Keratinocyte (primary cell): ENCODE measurements around the gene PTPRB. TPM values are rescaled to one million over a fixed set of nuclear protein-coding genes. Genes with fewer than 3 reads are reported as not detected.

Experiments
- DNase-seq: peaks from one replicate; pipeline ENCODE4 v3.0.0-alpha.2; 2011; ENCODE audit warnings: low read depth, missing footprints, low spot score
- FAIRE-seq: peaks from 2 replicates; lab custom pipeline; 2011; peaks lifted over from hg19 to GRCh38; lab: Jason Lieb, UNC
- H2AFZ ChIP-seq: 2 replicates; pipeline ENCODE4 v1.6.0; 2012; ENCODE audit warnings: low read length, control low read depth, inconsistent platforms; ENCODE audit not compliant: control insufficient read depth
- H3K27ac ChIP-seq: 2 replicates; pipeline ENCODE4 v1.5.1; 2011; ENCODE audit warnings: low read length; ENCODE audit not compliant: control insufficient read depth, insufficient read depth
- H3K27me3 ChIP-seq: 3 replicates; pipeline ENCODE4 v1.6.0; 2011; ENCODE audit warnings: low read length; ENCODE audit not compliant: control insufficient read depth, insufficient read depth; ENCODE audit errors: extremely low read depth
- H3K36me3 ChIP-seq, 2 experiments: 2 replicates in 1 of 2; 3 replicates in 1 of 2; pipeline ENCODE4 v1.5.1; 2011; ENCODE audit warnings: low read length in 2 of 2, mild to moderate bottlenecking in 1 of 2; ENCODE audit not compliant: control insufficient read depth in 2 of 2, insufficient read depth in 2 of 2; ENCODE audit errors: extremely low read depth in 1 of 2
- H3K4me1 ChIP-seq: 3 replicates; pipeline ENCODE4 v1.5.1; 2011; ENCODE audit warnings: low read length; ENCODE audit not compliant: control insufficient read depth, insufficient read depth; ENCODE audit errors: extremely low read depth
- H3K4me2 ChIP-seq: 3 replicates; pipeline ENCODE4 v1.6.0; 2011; ENCODE audit warnings: low read depth, low read length; ENCODE audit not compliant: control insufficient read depth, insufficient read depth; ENCODE audit errors: extremely low read depth
- H3K4me3 ChIP-seq, 3 experiments: fragments of 200-600 bp in 1 of 3; sonication (generic) in 1 of 3; 2 replicates in 2 of 3; 3 replicates in 1 of 3; pipeline ENCODE4 v1.5.1; 2011 to 2016; ENCODE audit warnings: low read length in 3 of 3, mild to moderate bottlenecking in 3 of 3, control low read depth in 2 of 3, inconsistent platforms in 1 of 3, low read depth in 1 of 3, mixed read lengths in 1 of 3, mixed run types in 1 of 3, moderate library complexity in 1 of 3; ENCODE audit not compliant: control insufficient read depth in 2 of 3, insufficient read depth in 2 of 3; ENCODE audit errors: extremely low read depth in 1 of 3
- H3K79me2 ChIP-seq: 2 replicates; pipeline ENCODE4 v1.6.0; 2012; ENCODE audit warnings: low read length; ENCODE audit not compliant: control insufficient read depth, insufficient read depth
- H3K9ac ChIP-seq: 3 replicates; pipeline ENCODE4 v1.6.0; 2011; ENCODE audit warnings: low read length; ENCODE audit not compliant: control insufficient read depth, insufficient read depth; ENCODE audit errors: extremely low read depth
- H3K9me1 ChIP-seq: 3 replicates; pipeline ENCODE4 v1.6.0; 2011; ENCODE audit warnings: low read length; ENCODE audit not compliant: control insufficient read depth, insufficient read depth; ENCODE audit errors: extremely low read depth
- H3K9me3 ChIP-seq: 2 replicates; pipeline ENCODE4 v1.5.1; 2012; ENCODE audit warnings: low read depth, low read length; ENCODE audit not compliant: control insufficient read depth
- H4K20me1 ChIP-seq: 3 replicates; pipeline ENCODE4 v1.6.0; 2011; ENCODE audit warnings: low read length; ENCODE audit not compliant: control insufficient read depth, insufficient read depth; ENCODE audit errors: extremely low read depth
- CTCF ChIP-seq, 3 experiments: IDR thresholded peaks in 1 of 3; conservative IDR thresholded peaks in 1 of 3; optimal IDR thresholded peaks in 1 of 3; 2 replicates in 2 of 3; 3 replicates in 1 of 3; pipeline versions ENCODE3 to v1.5.1; 2011; ENCODE audit warnings: low read length in 3 of 3, mild to moderate bottlenecking in 3 of 3, moderate library complexity in 2 of 3, control low read depth in 1 of 3, inconsistent platforms in 1 of 3; ENCODE audit not compliant: insufficient read depth in 2 of 3; ENCODE audit errors: extremely low read depth in 1 of 3
- EZH2 ChIP-seq: IDR thresholded peaks from one replicate; pipeline ENCODE4 v1.6.1; 2012; ENCODE audit warnings: inconsistent platforms, mild to moderate bottlenecking, low read length, moderate library complexity
- dilution Hi-C: fragments of 300-500 bp; cut with MboI; formaldehyde crosslinking; loops from one replicate; pipeline ENCODE4 v1.7.0; 2020; ENCODE audit warnings: low sequenced_read_pairs; ENCODE audit not compliant: extremely low pct_ligation_motif_present
- polyA plus RNA-seq, 5 experiments: library from polyadenylated mRNA; depleted of rRNA in 3 of 5; stranded (reverse) in 3 of 5; stranded (forward) in 1 of 5; unstranded in 1 of 5; fragments of >200 nt; gene quantifications; 1 replicate in 1 of 5; 2 replicates in 3 of 5; 3 replicates in 1 of 5; pipeline versions ENCODE4 v1.2.1 to v1.2.3, GENCODE V29; 2011 to 2012; ENCODE audit warnings: missing spikeins in 2 of 5, low read depth in 1 of 5, low replicate concordance in 1 of 5

PTPRB gene
- polyA plus RNA-seq, 1 donor (not counting 4 experiments of a cell fraction or from before 2014, with no cell fraction given): 0.46 TPM

- Histone ChIP-seq H3K36me3 (no peaks in the 10 kb centered on the region), H2AFZ (no peak overlapping the region), H3K27ac (no peak overlapping the region), H3K4me2 (no peak overlapping the region), H3K79me2 (no peaks in the 10 kb centered on the region), H3K9me1 (no peaks in the 10 kb centered on the region), H3K9me3 (no peaks in the 10 kb centered on the region), H3K4me3 (no peak overlapping the region), H4K20me1 (no peaks in the 10 kb centered on the region), H3K9ac (no peak overlapping the region), H3K4me1 (peaks cover 12% of the 10 kb centered on the region), H3K27me3 (no peaks in the 10 kb centered on the region)
- dilution Hi-C loops: no loop called here
- no peak for TF ChIP-seq EZH2
- no peak for TF ChIP-seq CTCF (optimal IDR thresholded peaks at IDR 0.05 in 1 of 3, IDR thresholded peaks at IDR 0.05 in 1 of 3, conservative IDR thresholded peaks at IDR 0.05 in 1 of 3; ENCODE audit: extremely low read depth in 1 of 3, insufficient read depth in 2 of 3, low read length in 3 of 3)
- no peak for FAIRE-seq
- DNase-seq: no peak
These were observed 83.8 kb downstream of the PTPRB start for GRCh38 chr12:70553391-70553859.

- Histone ChIP-seq H2AFZ (no peak overlapping the region), H3K36me3 (no peaks in the 10 kb centered on the region), H3K27me3 (no peaks in the 10 kb centered on the region), H3K4me3 (no peak overlapping the region), H3K9me3 (no peaks in the 10 kb centered on the region), H3K4me2 (no peak overlapping the region), H3K9me1 (no peaks in the 10 kb centered on the region), H3K79me2 (no peaks in the 10 kb centered on the region), H3K4me1 (peaks cover 10% of the 10 kb centered on the region), H4K20me1 (no peaks in the 10 kb centered on the region), H3K27ac (no peak overlapping the region), H3K9ac (no peak overlapping the region)
- dilution Hi-C loops: no loop called here
- no peak for FAIRE-seq
- DNase-seq: no peak
- TF ChIP-seq CTCF (optimal IDR thresholded peaks at IDR 0.05 in 1 of 3, IDR thresholded peaks at IDR 0.05 in 1 of 3, conservative IDR thresholded peaks at IDR 0.05 in 1 of 3; ENCODE audit: extremely low read depth in 1 of 3, insufficient read depth in 2 of 3, low read length in 3 of 3) (no peak), EZH2 (no peak)
These were observed 85.5 kb downstream of the PTPRB start for GRCh38 chr12:70551731-70552130.
